Neural cell (in vitro differentiated cells): ENCODE measurements around the gene ZMAT5. TPM values are rescaled to one million over a fixed set of nuclear protein-coding genes. Genes with fewer than 3 reads are reported as not detected.

ENCODE experiments used
- H2AFZ ChIP-seq: fragments of 200-600, 300-800 bp; sonication (generic), shearing (Covaris generic); 2 replicates; pipeline ENCODE4 v1.6.0; 2014; ENCODE audit warnings: low read depth, mild to moderate bottlenecking, antibody characterized with exemption, low read length, moderate library complexity
- H3F3A ChIP-seq: fragments of 200-600 bp; shearing (Covaris generic); 2 replicates; pipeline ENCODE4 v1.6.1; 2016; ENCODE audit warnings: mild to moderate bottlenecking, moderate library complexity, mixed read lengths, antibody characterized with exemption, low read length; ENCODE audit not compliant: insufficient read depth, poor library complexity, severe bottlenecking
- H3K27ac ChIP-seq: fragments of 200-600, 300-800 bp; sonication (generic), shearing (Covaris generic); 2 replicates; pipeline ENCODE4 v1.5.1; 2014; ENCODE audit warnings: mild to moderate bottlenecking, low read length, moderate library complexity
- H3K27me3 ChIP-seq: fragments of 300-800, 200-600 bp; sonication (generic), shearing (Covaris generic); 2 replicates; pipeline ENCODE4 v1.6.0; 2014; ENCODE audit warnings: mild to moderate bottlenecking, low read depth, low read length, moderate library complexity; ENCODE audit not compliant: insufficient read depth
- H3K36me3 ChIP-seq: fragments of 300-800, 200-600 bp; sonication (generic), shearing (Covaris generic); 2 replicates; pipeline ENCODE4 v1.5.1; 2014; ENCODE audit warnings: mild to moderate bottlenecking, antibody characterized with exemption, low read length, moderate library complexity; ENCODE audit not compliant: insufficient read depth
- H3K4me2 ChIP-seq: fragments of 300-800, 200-600 bp; sonication (generic), shearing (Covaris generic); 2 replicates; pipeline ENCODE4 v1.6.0; 2014; ENCODE audit warnings: mild to moderate bottlenecking, low read length
- H3K4me3 ChIP-seq: fragments of 300-800, 200-600 bp; sonication (generic), shearing (Covaris generic); 2 replicates; pipeline ENCODE4 v1.5.1; 2014; ENCODE audit warnings: mild to moderate bottlenecking, low read length, moderate library complexity
- H3K79me2 ChIP-seq: fragments of 200-600 bp; shearing (Covaris generic); replicated peaks from 2 replicates; pipeline ENCODE4 v1.6.0; 2014; ENCODE audit warnings: mild to moderate bottlenecking, low read length, moderate library complexity; ENCODE audit not compliant: insufficient read depth
- H3K9ac ChIP-seq: fragments of 300-800, 200-600 bp; sonication (generic), shearing (Covaris generic); 2 replicates; pipeline ENCODE4 v1.6.1; 2016; ENCODE audit warnings: mild to moderate bottlenecking, low read length, mixed read lengths
- H3K9me2 ChIP-seq: fragments of 200-600 bp; shearing (Covaris generic); 2 replicates; pipeline ENCODE4 v1.6.1; 2016; ENCODE audit warnings: mild to moderate bottlenecking, low read length, mixed read lengths; ENCODE audit not compliant: insufficient read depth
- H3K9me3 ChIP-seq: fragments of 200-600, 300-800 bp; sonication (generic), shearing (Covaris generic); 2 replicates; pipeline ENCODE4 v1.6.1; 2016; ENCODE audit warnings: mild to moderate bottlenecking, mixed run types, low read length, moderate library complexity, mixed read lengths
- H4K20me1 ChIP-seq: fragments of 200-600 bp; shearing (Covaris generic); 2 replicates; pipeline ENCODE4 v1.6.1; 2016; ENCODE audit warnings: mild to moderate bottlenecking, mixed run types; ENCODE audit not compliant: insufficient read depth
- EP300 ChIP-seq: fragments of 450-650 bp; conservative IDR thresholded peaks from 2 replicates; pipeline ENCODE4 v1.6.1; 2014; ENCODE audit warnings: antibody characterized with exemption, mild to moderate bottlenecking, moderate library complexity; ENCODE audit not compliant: poor library complexity, severe bottlenecking
- EZH2 ChIP-seq: fragments of 200-600, 300-800 bp; shearing (Covaris generic), sonication (generic); IDR thresholded peaks from 2 replicates; pipeline ENCODE4 v1.6.1; 2014; ENCODE audit warnings: antibody characterized with exemption, low read length, borderline replicate concordance, mild to moderate bottlenecking; ENCODE audit not compliant: insufficient read depth, poor library complexity, severe bottlenecking
- MXI1 ChIP-seq: fragments of 450-650 bp; conservative IDR thresholded peaks from 2 replicates; pipeline ENCODE4 v1.6.1; 2014; ENCODE audit warnings: antibody characterized with exemption, mild to moderate bottlenecking; ENCODE audit not compliant: poor library complexity, severe bottlenecking
- POLR2AphosphoS5 ChIP-seq: IDR thresholded peaks from 2 replicates; pipeline ENCODE4 v1.6.1; 2012
- RAD21 ChIP-seq: fragments of 450-650 bp; conservative IDR thresholded peaks from 2 replicates; pipeline ENCODE4 v1.6.1; 2014; ENCODE audit warnings: antibody characterized with exemption, mild to moderate bottlenecking, moderate library complexity
- SMC3 ChIP-seq: fragments of 450-650 bp; conservative IDR thresholded peaks from 2 replicates; pipeline ENCODE4 v1.6.1; 2014; ENCODE audit warnings: antibody characterized with exemption, mild to moderate bottlenecking, moderate library complexity; ENCODE audit not compliant: poor library complexity
- TAF1 ChIP-seq: IDR thresholded peaks from 2 replicates; pipeline ENCODE4 v1.6.1; 2012; ENCODE audit warnings: low read depth
- polyA plus RNA-seq: library from polyadenylated mRNA; depleted of rRNA; stranded (reverse); fragments of >200 nt; gene quantifications from 2 replicates; pipeline ENCODE4 v1.2.3, GENCODE V29; 2014
- TF ChIP-seq, protein P1 (sequence below): IDR thresholded peaks from 2 replicates; pipeline ENCODE4 v1.6.1; 2012; ENCODE audit warnings: borderline replicate concordance
- TF ChIP-seq, protein P2 (sequence below): fragments of 450-650 bp; IDR thresholded peaks from 2 replicates; pipeline ENCODE4 v1.5.1; 2014; ENCODE audit warnings: antibody characterized with exemption, mild to moderate bottlenecking, moderate library complexity; ENCODE audit not compliant: poor library complexity, severe bottlenecking

The ZMAT5 gene
- polyA plus RNA-seq, 1 donor from 2014 or later = 54.9 TPM

DNA sequence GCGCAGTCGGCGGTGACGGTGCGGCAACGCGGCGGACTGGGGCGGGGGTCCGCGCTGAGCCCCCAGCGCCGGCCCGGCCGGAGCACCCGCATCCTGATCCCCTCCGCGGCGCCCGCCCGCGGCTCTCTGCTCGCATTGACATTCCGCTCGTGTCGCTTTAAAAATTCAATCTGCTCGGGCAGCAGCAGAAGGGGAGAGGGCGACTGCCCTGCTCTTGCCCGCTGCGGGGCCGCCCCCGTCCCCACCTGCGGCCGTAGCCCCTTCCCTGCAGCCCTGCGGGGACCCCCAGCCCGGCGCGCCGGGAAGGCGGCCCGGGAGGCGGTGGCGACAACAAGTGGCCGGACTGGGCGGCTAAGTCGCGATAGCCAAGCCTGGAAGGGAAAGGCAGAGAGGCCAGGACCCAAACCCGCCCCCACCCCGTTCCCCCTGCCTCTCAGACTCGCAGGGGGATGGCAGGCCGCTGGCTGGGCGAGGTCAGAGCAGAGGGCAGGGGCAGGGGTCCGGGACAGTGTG lies 45.9 kb downstream of the ZMAT5 start:
- Histone ChIP-seq H3K9ac (no peak overlapping the region), H3K27ac (no peak overlapping the region), H3K27me3 (peaks cover 44% of the 10 kb centered on the region), H2AFZ (no peak overlapping the region), H3F3A (no peaks in the 10 kb centered on the region), H3K79me2 (no peaks in the 10 kb centered on the region), H3K9me3 (no peaks in the 10 kb centered on the region), H3K9me2 (no peaks in the 10 kb centered on the region), H4K20me1 (no peaks in the 10 kb centered on the region), H3K4me3 (peak overlapping the region; percentile 54), H3K36me3 (no peaks in the 10 kb centered on the region), H3K4me2 (no peak overlapping the region)
- TF ChIP-seq SMC3 (no peak), TAF1 (no peak), EZH2 (no peak), MXI1 (no peak), POLR2AphosphoS5 (no peak), RAD21 (no peak)
- TF ChIP-seq, protein P1, sequence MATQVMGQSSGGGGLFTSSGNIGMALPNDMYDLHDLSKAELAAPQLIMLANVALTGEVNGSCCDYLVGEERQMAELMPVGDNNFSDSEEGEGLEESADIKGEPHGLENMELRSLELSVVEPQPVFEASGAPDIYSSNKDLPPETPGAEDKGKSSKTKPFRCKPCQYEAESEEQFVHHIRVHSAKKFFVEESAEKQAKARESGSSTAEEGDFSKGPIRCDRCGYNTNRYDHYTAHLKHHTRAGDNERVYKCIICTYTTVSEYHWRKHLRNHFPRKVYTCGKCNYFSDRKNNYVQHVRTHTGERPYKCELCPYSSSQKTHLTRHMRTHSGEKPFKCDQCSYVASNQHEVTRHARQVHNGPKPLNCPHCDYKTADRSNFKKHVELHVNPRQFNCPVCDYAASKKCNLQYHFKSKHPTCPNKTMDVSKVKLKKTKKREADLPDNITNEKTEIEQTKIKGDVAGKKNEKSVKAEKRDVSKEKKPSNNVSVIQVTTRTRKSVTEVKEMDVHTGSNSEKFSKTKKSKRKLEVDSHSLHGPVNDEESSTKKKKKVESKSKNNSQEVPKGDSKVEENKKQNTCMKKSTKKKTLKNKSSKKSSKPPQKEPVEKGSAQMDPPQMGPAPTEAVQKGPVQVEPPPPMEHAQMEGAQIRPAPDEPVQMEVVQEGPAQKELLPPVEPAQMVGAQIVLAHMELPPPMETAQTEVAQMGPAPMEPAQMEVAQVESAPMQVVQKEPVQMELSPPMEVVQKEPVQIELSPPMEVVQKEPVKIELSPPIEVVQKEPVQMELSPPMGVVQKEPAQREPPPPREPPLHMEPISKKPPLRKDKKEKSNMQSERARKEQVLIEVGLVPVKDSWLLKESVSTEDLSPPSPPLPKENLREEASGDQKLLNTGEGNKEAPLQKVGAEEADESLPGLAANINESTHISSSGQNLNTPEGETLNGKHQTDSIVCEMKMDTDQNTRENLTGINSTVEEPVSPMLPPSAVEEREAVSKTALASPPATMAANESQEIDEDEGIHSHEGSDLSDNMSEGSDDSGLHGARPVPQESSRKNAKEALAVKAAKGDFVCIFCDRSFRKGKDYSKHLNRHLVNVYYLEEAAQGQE = no peak

DNA sequence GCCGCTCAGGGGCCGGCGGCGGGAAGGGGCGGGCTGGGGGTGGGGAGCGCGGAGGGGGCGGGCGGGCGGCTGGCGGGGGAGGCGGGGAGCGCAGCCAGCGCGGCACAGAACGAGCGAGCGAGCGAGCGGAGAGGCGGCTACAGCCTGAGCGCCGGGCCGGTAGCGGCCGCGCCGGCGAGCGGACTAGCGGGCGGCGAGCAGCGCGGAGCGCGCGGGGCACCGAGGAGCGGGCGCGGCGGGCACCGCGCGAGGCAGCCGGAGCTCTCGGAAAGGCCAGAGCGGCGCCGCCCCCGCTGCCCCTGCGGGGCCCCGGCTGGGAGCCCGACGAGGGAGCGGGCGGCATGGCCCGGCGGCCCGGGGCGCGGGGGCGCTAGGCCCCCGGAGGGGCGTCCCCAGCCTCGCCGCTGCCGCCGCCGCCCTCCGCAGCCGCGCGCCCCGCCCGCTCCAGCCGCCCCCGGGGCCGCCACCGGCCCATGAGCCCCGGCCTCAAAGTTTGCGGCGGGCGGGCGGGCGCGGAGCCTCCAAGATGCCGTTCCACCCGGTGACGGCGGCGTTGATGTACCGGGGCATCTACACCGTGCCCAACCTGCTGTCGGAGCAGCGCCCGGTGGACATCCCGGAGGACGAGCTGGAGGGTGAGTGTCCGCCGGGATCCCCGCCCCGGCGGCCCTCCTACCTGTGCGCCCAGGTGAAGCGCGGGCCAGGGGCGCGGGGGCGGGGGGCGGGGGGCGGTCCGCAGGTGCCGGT lies 46.7 kb downstream of the ZMAT5 start, which contains the start of gene CABP7:
CABP7 (plus strand) TSS at position 105 of the 747 bp plus-strand sequence; CDS start at position 527, 422 bp downstream.
- Histone ChIP-seq H3K4me3 (peak within 1 kb of the TSS; percentile 54), H2AFZ (no peak within 1 kb of the TSS), H4K20me1 (no peaks in the 10 kb centered on the region), H3K9me3 (no peaks in the 10 kb centered on the region), H3K9me2 (no peaks in the 10 kb centered on the region), H3K27me3 (peaks cover 44% of the 10 kb centered on the region), H3K4me2 (no peak within 1 kb of the TSS), H3F3A (no peaks in the 10 kb centered on the region), H3K79me2 (no peaks in the 10 kb centered on the region), H3K36me3 (no peaks in the 10 kb centered on the region), H3K27ac (no peak within 1 kb of the TSS), H3K9ac (no peak within 1 kb of the TSS)
- TF ChIP-seq TAF1 (no peak), POLR2AphosphoS5 (no peak), SMC3 (no peak), EZH2 (no peak), EP300 (no peak), RAD21 (no peak), MXI1 (no peak)
- TF ChIP-seq, protein P1 = no peak
- TF ChIP-seq, protein P2, sequence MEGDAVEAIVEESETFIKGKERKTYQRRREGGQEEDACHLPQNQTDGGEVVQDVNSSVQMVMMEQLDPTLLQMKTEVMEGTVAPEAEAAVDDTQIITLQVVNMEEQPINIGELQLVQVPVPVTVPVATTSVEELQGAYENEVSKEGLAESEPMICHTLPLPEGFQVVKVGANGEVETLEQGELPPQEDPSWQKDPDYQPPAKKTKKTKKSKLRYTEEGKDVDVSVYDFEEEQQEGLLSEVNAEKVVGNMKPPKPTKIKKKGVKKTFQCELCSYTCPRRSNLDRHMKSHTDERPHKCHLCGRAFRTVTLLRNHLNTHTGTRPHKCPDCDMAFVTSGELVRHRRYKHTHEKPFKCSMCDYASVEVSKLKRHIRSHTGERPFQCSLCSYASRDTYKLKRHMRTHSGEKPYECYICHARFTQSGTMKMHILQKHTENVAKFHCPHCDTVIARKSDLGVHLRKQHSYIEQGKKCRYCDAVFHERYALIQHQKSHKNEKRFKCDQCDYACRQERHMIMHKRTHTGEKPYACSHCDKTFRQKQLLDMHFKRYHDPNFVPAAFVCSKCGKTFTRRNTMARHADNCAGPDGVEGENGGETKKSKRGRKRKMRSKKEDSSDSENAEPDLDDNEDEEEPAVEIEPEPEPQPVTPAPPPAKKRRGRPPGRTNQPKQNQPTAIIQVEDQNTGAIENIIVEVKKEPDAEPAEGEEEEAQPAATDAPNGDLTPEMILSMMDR = no peak
